A549 (cell line): ENCODE results near the gene ZBTB11.

ENCODE experiments used
- CHD2 ChIP-seq: fragments of 150-350 bp; IDR thresholded peaks from 2 replicates; pipeline ENCODE4 v1.6.1; 2014; ENCODE audit warnings: low read length; ENCODE audit not compliant: partially characterized antibody
- CTCF ChIP-seq: fragments of >200 bp; sonication (Bioruptor Twin); formaldehyde crosslinking; IDR thresholded peaks from 3 replicates; pipeline ENCODE4 v1.5.1; 2016
- EP300 ChIP-seq, 2 experiments: fragments of >200 bp; sonication (Bioruptor Twin); formaldehyde crosslinking; IDR thresholded peaks; 2 replicates in 1 of 2; 3 replicates in 1 of 2; pipeline ENCODE4 v1.6.1; 2016 to 2017
- HDAC2 ChIP-seq: fragments of 200-600 bp; sonication (generic); IDR thresholded peaks from 2 replicates; pipeline ENCODE4 v1.6.1; 2016
- HOXA7 ChIP-seq: fragments of 250-450 bp; sonication (Bioruptor Pico); IDR thresholded peaks from 2 replicates; pipeline ENCODE4 v1.5.0; 2020; ENCODE audit warnings: mild to moderate bottlenecking, moderate library complexity
- MYC ChIP-seq: IDR thresholded peaks from 2 replicates; pipeline ENCODE4 v1.6.1; 2012; ENCODE audit warnings: mild to moderate bottlenecking, inconsistent platforms, low read length, improper control_type of control experiment, borderline replicate concordance
- NR3C1 ChIP-seq: fragments of >200 bp; sonication (Bioruptor Twin); formaldehyde crosslinking; IDR thresholded peaks from 3 replicates; pipeline ENCODE4 v1.6.1; 2017
- PBX3 ChIP-seq: IDR thresholded peaks from 2 replicates; pipeline ENCODE4 v1.6.1; 2012
- POLR2A ChIP-seq: IDR thresholded peaks from 2 replicates; pipeline ENCODE4 v1.6.1; 2012; ENCODE audit warnings: mild to moderate bottlenecking, low read length
- RCOR1 ChIP-seq: fragments of 150-350 bp; IDR thresholded peaks from 2 replicates; pipeline ENCODE4 v1.6.1; 2014; ENCODE audit warnings: antibody characterized with exemption, low read length, low read depth
- REST ChIP-seq: fragments of 200-600 bp; sonication (generic); IDR thresholded peaks from 2 replicates; pipeline ENCODE4 v1.6.1; 2016; ENCODE audit warnings: antibody characterized with exemption, mild to moderate bottlenecking, moderate library complexity
- RFX5 ChIP-seq: fragments of 450-650 bp; IDR thresholded peaks from 2 replicates; pipeline ENCODE4 v1.7.1; 2014; ENCODE audit warnings: antibody characterized with exemption, mild to moderate bottlenecking, moderate library complexity
- ZC3H11A ChIP-seq: fragments of 450-650 bp; IDR thresholded peaks from 2 replicates; pipeline ENCODE4 v1.6.1; 2014; ENCODE audit warnings: antibody characterized with exemption, mild to moderate bottlenecking
- ZFP36 ChIP-seq: fragments of 450-650 bp; IDR thresholded peaks from 2 replicates; pipeline ENCODE4 v1.6.1; 2014; ENCODE audit warnings: borderline replicate concordance; ENCODE audit not compliant: partially characterized antibody

DNA sequence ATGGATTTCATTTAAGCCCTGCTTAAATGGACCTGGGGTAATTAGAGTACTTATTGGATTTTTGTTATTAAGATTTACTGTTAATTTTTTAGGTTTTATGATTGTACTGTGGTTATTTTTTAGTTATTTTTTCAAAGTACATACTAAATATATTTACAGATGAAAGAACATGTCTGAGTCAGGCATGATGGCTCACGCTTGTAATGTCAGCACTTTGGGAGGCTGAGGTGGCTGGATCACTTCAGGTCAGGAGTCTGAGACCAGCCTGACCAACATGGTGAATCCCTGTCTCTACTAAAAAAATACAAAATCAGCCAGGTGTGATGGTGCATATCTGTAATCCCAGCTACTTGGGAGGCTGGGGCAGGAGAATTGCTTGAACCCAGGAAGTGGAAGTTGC is 25.8 kb upstream of the ZBTB11 start:
- no peak for TF ChIP-seq CTCF
- TF ChIP-seq POLR2A = no peak
- no peak for TF ChIP-seq PBX3
- TF ChIP-seq HOXA7 (CRISPR knock-in tag) = no peak
- TF ChIP-seq RCOR1 = no peak
- TF ChIP-seq EP300 (IDR thresholded peaks at IDR 0.05) = no peak
- TF ChIP-seq HDAC2 = no peak
- TF ChIP-seq ZFP36 = no peak
- no peak for TF ChIP-seq CHD2
- no peak for TF ChIP-seq MYC
- no peak for TF ChIP-seq NR3C1
- no peak for TF ChIP-seq REST
- no peak for TF ChIP-seq RFX5
- TF ChIP-seq ZC3H11A = no peak
